ENCODE results near the gene SYNDIG1L.
"Not testable (repeated sequence)": the region's sequence is repeated elsewhere in the genome, so short reads cannot be mapped to it uniquely, and the experiment has no call there.

SYNDIG1L gene

GRCh38 chr14:74401504-74402241 lies 24.3 kb downstream of the SYNDIG1L start:
- Mint-ChIP-seq H3K4me3 (peak overlapping the region; percentile 60), H3K4me1 (ENCODE audit: low read depth) (peaks cover 29% of the 10 kb centered on the region), H3K27ac (peak overlapping the region; percentile 79), H3K36me3 (ENCODE audit: low read depth) (no peaks in the 10 kb centered on the region), H3K27me3 (no peaks in the 10 kb centered on the region), H3K9me3 (no peaks in the 10 kb centered on the region)

DNA sequence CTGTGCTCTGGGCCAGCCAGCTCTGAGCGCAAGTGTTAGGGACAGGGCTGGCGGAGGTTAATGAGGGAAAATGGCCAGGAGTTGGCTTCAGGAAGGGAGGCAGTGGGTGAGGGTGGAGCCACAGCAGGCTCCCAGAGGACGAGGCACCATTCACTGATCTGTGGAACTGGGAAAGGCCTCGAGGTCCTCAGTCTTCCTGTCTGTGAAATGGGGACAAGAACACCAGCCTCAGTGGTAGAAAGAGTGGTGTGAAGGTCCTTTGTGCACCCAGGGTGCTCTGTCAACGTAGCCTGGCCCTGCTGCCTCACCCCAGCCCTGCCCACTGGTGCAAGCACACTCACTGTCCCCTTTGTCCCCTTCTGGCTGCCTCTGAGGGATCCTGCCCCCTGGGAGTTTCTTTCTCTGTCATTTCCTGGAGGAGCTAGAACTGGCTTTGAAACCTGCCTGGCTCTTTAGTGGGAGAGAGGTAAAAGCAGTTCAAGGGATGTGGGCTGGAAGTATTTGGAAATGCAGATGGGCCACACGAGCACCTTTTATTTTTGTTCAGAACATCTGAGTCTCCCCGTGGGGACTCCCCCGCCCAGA lies 25.0 kb downstream of the SYNDIG1L start:
- Mint-ChIP-seq H3K9me3 (no peaks in the 10 kb centered on the region), H3K4me3 (peak overlapping the region; percentile 60), H3K4me1 (ENCODE audit: low read depth) (peaks cover 29% of the 10 kb centered on the region), H3K36me3 (ENCODE audit: low read depth) (no peaks in the 10 kb centered on the region), H3K27ac (peak overlapping the region; percentile 79), H3K27me3 (no peaks in the 10 kb centered on the region)

GRCh38 chr14:74400031-74400685 lies 25.9 kb downstream of the SYNDIG1L start:
- Mint-ChIP-seq H3K9me3 (no peaks in the 10 kb centered on the region), H3K27me3 (no peaks in the 10 kb centered on the region), H3K4me1 (ENCODE audit: low read depth) (peaks cover 29% of the 10 kb centered on the region), H3K36me3 (ENCODE audit: low read depth) (no peaks in the 10 kb centered on the region), H3K4me3 (no peak overlapping the region), H3K27ac (peak overlapping the region; percentile 27)

DNA sequence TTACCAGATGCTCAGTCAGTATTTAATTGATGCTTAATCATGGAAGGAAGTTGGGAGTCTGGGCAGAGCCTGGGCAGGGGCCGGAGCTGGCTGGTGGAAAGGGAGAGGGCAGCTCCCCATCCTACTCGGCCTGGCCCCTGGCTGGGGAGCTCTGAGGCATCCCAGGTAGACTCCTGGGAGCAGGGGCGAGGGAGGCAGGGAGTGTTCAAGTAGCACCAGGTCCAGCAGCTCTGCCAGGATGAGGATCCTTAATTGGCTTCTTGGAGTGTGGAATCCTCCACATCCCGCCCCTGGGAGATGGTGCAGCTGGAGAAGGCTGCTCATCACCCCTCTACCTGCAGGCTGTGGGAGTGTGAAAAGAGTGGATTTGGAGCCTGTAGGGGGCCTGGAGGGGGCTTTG lies 30.9 kb downstream of the SYNDIG1L start:
- no peak overlapping the region for H3K27ac Mint-ChIP-seq

DNA sequence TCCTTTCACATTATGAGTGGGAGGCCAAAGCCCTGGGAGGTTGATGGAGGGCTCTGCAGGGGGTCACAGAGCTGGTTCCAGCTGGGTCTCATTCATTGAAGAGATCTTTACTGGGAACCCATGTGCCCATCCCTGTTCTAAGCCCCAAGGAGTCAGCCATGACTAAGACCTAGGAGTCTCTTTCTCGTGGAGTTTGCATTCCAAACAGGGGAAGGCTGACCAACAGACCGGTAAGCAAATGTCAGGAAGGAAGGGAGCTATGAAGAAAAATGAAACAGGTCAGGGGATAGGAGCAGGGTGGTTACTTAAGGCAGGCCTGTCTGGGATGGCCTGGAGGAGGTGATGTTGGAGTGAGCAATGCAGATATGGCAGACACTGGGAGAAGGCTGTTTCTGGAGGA lies 31.5 kb downstream of the SYNDIG1L start:
- H3K4me3 Mint-ChIP-seq, result no peak overlapping the region
- no peaks in the 10 kb centered on the region for H3K4me1 Mint-ChIP-seq (ENCODE audit: low read depth)
- no peak overlapping the region for H3K27ac Mint-ChIP-seq
- H3K9me3 Mint-ChIP-seq, result no peaks in the 10 kb centered on the region
- H3K36me3 Mint-ChIP-seq (ENCODE audit: low read depth), result no peaks in the 10 kb centered on the region
- no peaks in the 10 kb centered on the region for H3K27me3 Mint-ChIP-seq

More for the DNA sequence above, 30.9 kb downstream of the SYNDIG1L start:
- Mint-ChIP-seq H3K9me3 (no peaks in the 10 kb centered on the region), H3K36me3 (ENCODE audit: low read depth) (no peaks in the 10 kb centered on the region), H3K27me3 (no peaks in the 10 kb centered on the region), H3K4me1 (ENCODE audit: low read depth) (peaks cover 2% of the 10 kb centered on the region), H3K4me3 (no peak overlapping the region)

- Mint-ChIP-seq H3K9me3 (no peaks in the 10 kb centered on the region), H3K27me3 (no peaks in the 10 kb centered on the region), H3K36me3 (ENCODE audit: low read depth) (no peaks in the 10 kb centered on the region), H3K4me3 (no peak overlapping the region), H3K27ac (no peak overlapping the region), H3K4me1 (ENCODE audit: low read depth) (no peaks in the 10 kb centered on the region)
These were observed 33.1 kb downstream of the SYNDIG1L start for GRCh38 chr14:74392616-74393570.

GRCh38 chr14:74391479-74391878 lies 34.5 kb downstream of the SYNDIG1L start:
- H3K4me1 Mint-ChIP-seq (ENCODE audit: low read depth), result no peaks in the 10 kb centered on the region
- no peak overlapping the region for H3K27ac Mint-ChIP-seq
- H3K4me3 Mint-ChIP-seq, result no peak overlapping the region
- no peaks in the 10 kb centered on the region for H3K27me3 Mint-ChIP-seq
- H3K36me3 Mint-ChIP-seq (ENCODE audit: low read depth), result no peaks in the 10 kb centered on the region
- no peaks in the 10 kb centered on the region for H3K9me3 Mint-ChIP-seq

GRCh38 chr14:74390505-74390904 lies 35.5 kb downstream of the SYNDIG1L start:
- not testable (repeated sequence) for H3K27ac Mint-ChIP-seq; H3K36me3 Mint-ChIP-seq (ENCODE audit: low read depth); H3K4me3 Mint-ChIP-seq; H3K9me3 Mint-ChIP-seq; H3K27me3 Mint-ChIP-seq; H3K4me1 Mint-ChIP-seq (ENCODE audit: low read depth)

- Mint-ChIP-seq H3K36me3 (ENCODE audit: low read depth) (no peaks in the 10 kb centered on the region), H3K4me1 (ENCODE audit: low read depth) (no peaks in the 10 kb centered on the region), H3K9me3 (no peaks in the 10 kb centered on the region), H3K27me3 (no peaks in the 10 kb centered on the region), H3K4me3 (no peak overlapping the region), H3K27ac (no peak overlapping the region)
These were observed 36.0 kb downstream of the SYNDIG1L start for GRCh38 chr14:74389980-74390379.

DNA sequence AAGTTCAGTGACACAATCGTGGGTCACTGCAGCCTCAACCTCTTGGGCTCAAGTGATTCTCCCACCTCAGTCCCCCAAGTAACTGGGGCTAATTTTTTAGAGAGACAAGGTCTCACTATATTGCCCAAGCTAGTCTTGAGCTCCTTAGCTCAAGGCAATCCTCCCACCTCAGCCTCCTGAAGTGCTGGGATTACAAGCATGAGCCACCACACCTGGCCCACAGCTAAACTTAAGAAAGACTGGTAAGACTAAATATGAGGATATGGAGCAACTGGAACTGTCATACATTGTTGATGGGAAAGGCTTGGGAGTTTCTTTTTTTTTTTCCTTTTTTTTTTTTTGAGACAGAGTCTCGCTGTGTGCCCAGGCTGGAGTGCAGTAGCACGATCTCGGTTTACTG lies 43.8 kb downstream of the SYNDIG1L start:
- H3K27ac Mint-ChIP-seq, result no peak overlapping the region
- no peaks in the 10 kb centered on the region for H3K36me3 Mint-ChIP-seq (ENCODE audit: low read depth)

GRCh38 chr14:74381571-74381970 lies 44.4 kb downstream of the SYNDIG1L start:
- H3K36me3 Mint-ChIP-seq (ENCODE audit: low read depth); H3K9me3 Mint-ChIP-seq; H3K4me3 Mint-ChIP-seq: not testable (repeated sequence)

More for the DNA sequence above, 43.8 kb downstream of the SYNDIG1L start:
- no peaks in the 10 kb centered on the region for H3K9me3 Mint-ChIP-seq
- no peaks in the 10 kb centered on the region for H3K4me1 Mint-ChIP-seq (ENCODE audit: low read depth)
- H3K4me3 Mint-ChIP-seq, result no peak overlapping the region
- H3K27me3 Mint-ChIP-seq, result no peaks in the 10 kb centered on the region

DNA sequence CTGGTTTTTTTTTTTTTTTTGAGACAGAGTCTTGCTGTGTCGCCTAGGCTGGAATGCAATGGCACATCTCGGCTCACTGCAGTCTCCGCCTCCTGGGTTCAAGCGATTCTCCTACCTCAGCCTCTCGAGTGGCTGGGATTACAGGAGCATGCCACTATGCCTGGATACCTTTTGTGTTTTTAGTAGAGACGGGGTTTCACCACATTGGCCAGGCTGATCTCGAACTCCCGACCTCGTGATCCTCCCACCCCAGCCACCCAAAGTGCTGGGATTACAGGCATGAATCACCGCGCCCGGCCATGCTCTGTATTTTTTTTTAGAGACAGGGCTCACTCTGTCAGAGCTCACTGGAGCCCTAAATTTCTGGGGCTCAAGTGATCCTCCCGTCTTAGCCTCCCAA lies 45.2 kb downstream of the SYNDIG1L start:
- H3K4me3 Mint-ChIP-seq, result no peak overlapping the region
- no peaks in the 10 kb centered on the region for H3K9me3 Mint-ChIP-seq
- H3K27ac Mint-ChIP-seq, result no peak overlapping the region
- no peaks in the 10 kb centered on the region for H3K36me3 Mint-ChIP-seq (ENCODE audit: low read depth)
- no peaks in the 10 kb centered on the region for H3K4me1 Mint-ChIP-seq (ENCODE audit: low read depth)
- no peaks in the 10 kb centered on the region for H3K27me3 Mint-ChIP-seq

More at GRCh38 chr14:74381571-74381970, 44.4 kb downstream of the SYNDIG1L start:
- H3K27me3 Mint-ChIP-seq; H3K4me1 Mint-ChIP-seq (ENCODE audit: low read depth); H3K27ac Mint-ChIP-seq: not testable (repeated sequence)

DNA sequence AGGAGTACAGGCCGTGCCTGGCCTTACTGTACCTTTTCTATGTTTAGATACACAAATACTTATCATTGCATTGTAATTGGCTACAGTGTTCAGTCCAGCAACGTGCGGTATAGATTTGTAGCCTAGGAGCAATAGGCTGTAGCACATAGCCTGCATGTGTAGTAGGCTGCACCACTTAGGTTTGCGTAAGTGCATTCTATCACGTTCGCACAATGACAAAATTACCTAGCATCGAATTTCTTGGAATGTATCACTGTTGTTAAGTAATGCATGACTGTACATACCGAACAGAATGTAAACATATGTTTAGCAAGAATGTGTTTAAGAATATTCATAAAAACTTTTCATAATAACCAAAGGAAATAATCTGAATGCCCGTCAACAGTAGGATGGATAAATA lies 45.8 kb downstream of the SYNDIG1L start:
- H3K36me3 Mint-ChIP-seq (ENCODE audit: low read depth), result no peaks in the 10 kb centered on the region
- no peak overlapping the region for H3K4me3 Mint-ChIP-seq
- no peaks in the 10 kb centered on the region for H3K4me1 Mint-ChIP-seq (ENCODE audit: low read depth)
- no peaks in the 10 kb centered on the region for H3K27me3 Mint-ChIP-seq
- H3K27ac Mint-ChIP-seq, result no peak overlapping the region
- no peaks in the 10 kb centered on the region for H3K9me3 Mint-ChIP-seq

- Mint-ChIP-seq H3K27me3 (no peaks in the 10 kb centered on the region), H3K4me3 (no peak overlapping the region), H3K9me3 (no peaks in the 10 kb centered on the region), H3K36me3 (ENCODE audit: low read depth) (no peaks in the 10 kb centered on the region), H3K27ac (no peak overlapping the region), H3K4me1 (ENCODE audit: low read depth) (no peaks in the 10 kb centered on the region)
These were observed 47.9 kb downstream of the SYNDIG1L start for GRCh38 chr14:74377976-74378690.
